IMR-90 (cell line): ENCODE measurements around the gene BBIP1. TPM values are rescaled to one million over a fixed set of nuclear protein-coding genes. Genes with fewer than 3 reads are reported as not detected.

Experiments used
- ATAC-seq: fragments of 200-7000 bp; cut with Tn5 transposase; 2 replicates; pipeline ENCODE4 v1.9.1; 2020; ENCODE audit warnings: low read depth, mild to moderate bottlenecking, moderate library complexity
- BruUV-seq: library from RNA; stranded (reverse); fragments of 400-500 nt; replicated peaks from 2 replicates; lab custom pipeline; 2021; lab: Mats Ljungman, UMichigan
- CTCF ChIA-PET: fragments of 300-600 bp; formaldehyde crosslinking; extraction: SDS; loops from one replicate; lab custom pipeline; 2021; ENCODE audit warnings: antibody characterized with exemption; lab: Yijun Ruan, JAX
- POLR2A ChIA-PET: fragments of 300-600 bp; sonication (Branson Sonifier 250); formaldehyde crosslinking; loops from one replicate; lab custom pipeline; 2022; ENCODE audit warnings: antibody characterized with exemption; ENCODE audit not compliant: unreplicated experiment; lab: Charles Lee
- DNase-seq: peaks from one replicate; pipeline ENCODE4 v3.0.0; 2013
- H2AFZ ChIP-seq: replicated peaks from 2 replicates; pipeline ENCODE3; 2013; ENCODE audit warnings: low read length, mild to moderate bottlenecking; ENCODE audit not compliant: poor library complexity
- H2AK5ac ChIP-seq: 2 replicates; pipeline ENCODE4 v1.6.1; 2013; ENCODE audit warnings: low read depth, low read length, inconsistent platforms
- H2AK9ac ChIP-seq: replicated peaks from 2 replicates; pipeline ENCODE3; 2013; ENCODE audit warnings: mild to moderate bottlenecking, low read depth, low read length, moderate library complexity; ENCODE audit not compliant: poor library complexity
- H2BK120ac ChIP-seq: 2 replicates; pipeline ENCODE4 v1.6.1; 2013; ENCODE audit warnings: low read depth, low read length, inconsistent platforms
- H2BK15ac ChIP-seq: 3 replicates; pipeline ENCODE4 v1.6.1; 2013; ENCODE audit warnings: low read depth, low read length, inconsistent platforms
- H2BK20ac ChIP-seq: 2 replicates; pipeline ENCODE4 v1.6.1; 2013; ENCODE audit warnings: low read depth, mild to moderate bottlenecking, inconsistent platforms, low read length, moderate library complexity
- H2BK5ac ChIP-seq: 2 replicates; pipeline ENCODE4 v1.6.1; 2013; ENCODE audit warnings: mild to moderate bottlenecking, low read depth, low read length, inconsistent platforms; ENCODE audit not compliant: poor library complexity, severe bottlenecking
- H3K14ac ChIP-seq: replicated peaks from 2 replicates; pipeline ENCODE4 v1.6.1; 2013; ENCODE audit warnings: low read depth, low read length, inconsistent platforms
- H3K18ac ChIP-seq: 2 replicates; pipeline ENCODE4 v1.6.1; 2013; ENCODE audit warnings: low read depth, low read length, control low read depth
- H3K23ac ChIP-seq: 2 replicates; pipeline ENCODE4 v1.6.1; 2013; ENCODE audit warnings: low read depth, low read length, inconsistent platforms
- H3K27ac ChIP-seq: 2 replicates; pipeline ENCODE4 v1.5.1; 2013; ENCODE audit warnings: mild to moderate bottlenecking, control low read depth, low read length; ENCODE audit not compliant: insufficient read depth
- H3K27me3 ChIP-seq: 2 replicates; pipeline ENCODE4 v1.6.1; 2013; ENCODE audit warnings: low read length; ENCODE audit not compliant: control insufficient read depth, insufficient read depth
- H3K36me3 ChIP-seq: 2 replicates; pipeline ENCODE4 v1.6.1; 2013; ENCODE audit warnings: low read length, mixed read lengths; ENCODE audit not compliant: control insufficient read depth, insufficient read depth
- H3K4ac ChIP-seq: 2 replicates; pipeline ENCODE4 v1.6.1; 2013; ENCODE audit warnings: low read depth, low read length, inconsistent platforms
- H3K4me1 ChIP-seq: 2 replicates; pipeline ENCODE4 v1.6.1; 2013; ENCODE audit warnings: low read length, mixed read lengths; ENCODE audit not compliant: control insufficient read depth, insufficient read depth
- H3K4me2 ChIP-seq: 2 replicates; pipeline ENCODE4 v1.6.1; 2013; ENCODE audit warnings: low read depth, mild to moderate bottlenecking, control low read depth, low read length, moderate library complexity
- H3K4me3 ChIP-seq: 2 replicates; pipeline ENCODE4 v1.5.1; 2013; ENCODE audit warnings: low read depth, mild to moderate bottlenecking, control low read depth, low read length, moderate library complexity; ENCODE audit not compliant: insufficient read depth
- H3K56ac ChIP-seq: 2 replicates; pipeline ENCODE4 v1.6.1; 2013; ENCODE audit warnings: low read length, inconsistent platforms; ENCODE audit not compliant: insufficient read depth; ENCODE audit errors: extremely low read depth
- H3K79me1 ChIP-seq, 2 experiments: 2 replicates each; pipeline ENCODE4 v1.6.1; 2013; ENCODE audit warnings: low read length in 2 of 2, inconsistent platforms in 1 of 2, low read depth in 1 of 2
- H3K9ac ChIP-seq: 2 replicates; pipeline ENCODE4 v1.6.1; 2013; ENCODE audit warnings: low read depth, low read length, control low read depth
- H3K9me1 ChIP-seq: 2 replicates; pipeline ENCODE4 v1.6.1; 2013; ENCODE audit warnings: low read length, inconsistent platforms; ENCODE audit not compliant: insufficient read depth
- H3K9me3 ChIP-seq: 2 replicates; pipeline ENCODE4 v1.6.1; 2013; ENCODE audit warnings: low read length; ENCODE audit not compliant: control insufficient read depth, insufficient read depth
- H4K20me1 ChIP-seq: 2 replicates; pipeline ENCODE4 v1.6.1; 2013; ENCODE audit warnings: low read length, inconsistent platforms; ENCODE audit not compliant: insufficient read depth
- H4K5ac ChIP-seq: 2 replicates; pipeline ENCODE4 v1.6.1; 2013; ENCODE audit warnings: mild to moderate bottlenecking, low read depth, low read length, control low read depth
- H4K8ac ChIP-seq, 2 experiments: 2 replicates each; pipeline ENCODE4 v1.6.1; 2013; ENCODE audit warnings: low read depth in 2 of 2, low read length in 2 of 2, control low read depth in 1 of 2, inconsistent platforms in 1 of 2
- H4K91ac ChIP-seq: 2 replicates; pipeline ENCODE4 v1.6.1; 2013; ENCODE audit warnings: low read depth, low read length, inconsistent platforms; ENCODE audit not compliant: insufficient read depth
- FOS ChIP-seq: fragments of 150-350 bp; IDR thresholded peaks from 2 replicates; pipeline ENCODE4 v1.6.1; 2016; ENCODE audit warnings: low read depth, low read length
- MXI1 ChIP-seq: IDR thresholded peaks from 2 replicates; pipeline ENCODE4 v1.6.1; 2012; ENCODE audit warnings: low read depth, mild to moderate bottlenecking, low read length, moderate library complexity, borderline replicate concordance
- RAD21 ChIP-seq: IDR thresholded peaks from 2 replicates; pipeline ENCODE4 v1.6.1; 2012; ENCODE audit warnings: low read length, improper control_type of control experiment
- RFX5 ChIP-seq: IDR thresholded peaks from 2 replicates; pipeline ENCODE4 v1.8.0; 2012; ENCODE audit warnings: low read depth, mild to moderate bottlenecking, low read length, moderate library complexity
- SMC3 ChIP-seq: fragments of 150-350 bp; IDR thresholded peaks from 2 replicates; pipeline ENCODE4 v1.6.1; 2016; ENCODE audit warnings: low read depth, mild to moderate bottlenecking, antibody characterized with exemption, low read length, moderate library complexity
- WGBS, 2 experiments: methylation state at CpG; one replicate each; pipeline versions ENCODE4 v1.1.5 to v1.1.7; 2013; ENCODE audit warnings: missing lambda C conversion rate in 2 of 2; ENCODE audit not compliant: insufficient read length in 1 of 2; ENCODE audit errors: extremely low coverage in 2 of 2; 5-methylcytosine and 5-hydroxymethylcytosine counted together
- dilution Hi-C: fragments of 300-500 bp; cut with HindIII; formaldehyde crosslinking; loops from one replicate; pipeline ENCODE4 v1.14.3; 2018; ENCODE audit warnings: low sequenced_read_pairs; ENCODE audit not compliant: unreplicated experiment
- in situ Hi-C: fragments of 300-500 bp; cut with MboI; formaldehyde crosslinking; loops from 3 replicates; pipeline ENCODE4 v1.14.3; 2019; ENCODE audit warnings: low sequenced_read_pairs, inconsistent platforms, mixed read lengths
- intact Hi-C: fragments of 100-400 bp; cut with micrococcal nuclease; formaldehyde crosslinking; loops from 2 replicates; pipeline ENCODE4 v1.10.0; 2022
- polyA plus RNA-seq, 3 experiments: library from polyadenylated mRNA; depleted of rRNA; stranded (reverse); fragments of >200 nt; gene quantifications; 2 replicates each; pipeline ENCODE4 v1.2.3, GENCODE V29; 2012; ENCODE audit warnings: low replicate concordance in 1 of 3
- total RNA-seq: library from RNA; depleted of rRNA; stranded (reverse); fragments of >200 nt; gene quantifications from 2 replicates; pipeline ENCODE4 v1.2.3, GENCODE V29; 2012

BBIP1 gene
- total and polyA plus RNA-seq, 2 of the 4 experiments (the other 2 are of a cell fraction): 17.4 to 19.9 TPM

DNA sequence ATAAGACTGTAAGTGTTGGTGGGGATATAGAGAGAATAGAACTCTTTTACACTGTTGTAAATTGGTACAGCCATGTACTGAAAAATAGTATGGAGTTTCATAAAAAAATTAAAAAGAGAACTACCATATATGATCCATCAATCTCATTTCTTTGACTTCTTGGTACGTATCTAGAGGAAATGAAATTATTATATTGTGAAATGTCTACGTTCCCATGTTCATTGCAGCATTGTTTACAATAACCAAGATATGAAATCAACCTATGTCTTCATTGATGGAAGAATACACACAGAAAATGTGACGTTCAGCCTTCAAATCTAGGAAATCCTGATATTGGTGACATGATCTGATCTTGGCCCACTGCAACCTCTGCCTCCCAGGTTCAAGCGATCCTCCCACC is 32.4 kb upstream of the BBIP1 start:
- H3K4me2 ChIP-seq: no peak overlapping the region
- peaks cover 6% of the 10 kb centered on the region for H3K36me3 ChIP-seq
- H3K4ac ChIP-seq: no peak overlapping the region
- DNase-seq (no peak), ATAC-seq (no peak)
- no peak for TF ChIP-seq MXI1
- TF ChIP-seq SMC3: no peak
- no peak for TF ChIP-seq RFX5
- TF ChIP-seq FOS: no peak
- no peak for TF ChIP-seq RAD21
- peaks cover 34 to 42% of the 10 kb centered on the region in 2 experiments for H3K79me1 ChIP-seq
- no peak overlapping the region for H4K8ac ChIP-seq
- intact Hi-C loops: no loop called here
- no peak overlapping the region for H3K18ac ChIP-seq
- H3K27ac ChIP-seq: no peak overlapping the region
- H4K91ac ChIP-seq: no peak overlapping the region
- no TSS peak for BruUV-seq
- H3K14ac ChIP-seq: no peak overlapping the region
- no peaks in the 10 kb centered on the region for H3K9me3 ChIP-seq
- no peak overlapping the region for H2BK15ac ChIP-seq
- no peak overlapping the region for H4K5ac ChIP-seq
- peaks cover 4% of the 10 kb centered on the region; the same call in 1 of the 2 replicates for H3K9me1 ChIP-seq
- peaks cover 33% of the 10 kb centered on the region for H4K20me1 ChIP-seq
- no peak overlapping the region for H3K4me3 ChIP-seq
- no peak overlapping the region for H3K56ac ChIP-seq
- no peak overlapping the region for H2BK5ac ChIP-seq
- no peak overlapping the region for H3K23ac ChIP-seq
- H2AK9ac ChIP-seq: no peak overlapping the region
- ChIA-PET POLR2A (no interaction called here), CTCF (no interaction called here)
- no peak overlapping the region for H2BK20ac ChIP-seq
- no peak overlapping the region for H2AFZ ChIP-seq
- no CpG with 5 or more reads among the region's 4 CpGs for WGBS, 2 experiments
- H3K27me3 ChIP-seq: no peaks in the 10 kb centered on the region
- H2BK120ac ChIP-seq: no peak overlapping the region
- no peak overlapping the region for H2AK5ac ChIP-seq
- no peak overlapping the region for H3K9ac ChIP-seq
- in situ Hi-C loops: no loop called here
- peaks cover 4% of the 10 kb centered on the region for H3K4me1 ChIP-seq
- dilution Hi-C loops: no loop called here
